ENCODE results near the gene TTLL10. TPM values are rescaled to one million over a fixed set of nuclear protein-coding genes. Genes with fewer than 3 reads are reported as not detected.

TTLL10 gene
- polyA plus RNA-seq, 4 donors = 0.43 to 0.86 (median 0.79) TPM; not detected in 1

DNA sequence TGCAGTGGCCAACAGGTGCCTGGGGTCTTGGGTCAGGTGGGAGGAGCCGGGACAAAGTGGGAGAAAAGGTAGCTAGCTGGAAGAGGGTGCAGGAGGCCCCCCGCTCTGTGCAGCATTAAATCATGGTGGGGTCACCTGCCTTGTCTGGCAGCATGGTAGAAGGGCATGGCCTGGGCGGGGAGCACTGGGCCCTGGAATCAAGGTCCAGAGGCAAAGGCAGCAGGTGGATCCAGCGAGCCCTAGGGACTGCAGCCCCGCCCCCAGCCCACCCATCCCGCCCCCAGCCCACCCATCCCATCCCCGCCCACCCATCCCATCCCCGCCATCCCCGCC lies 16.7 kb upstream of the TTLL10 start:
- DNase-seq (ENCODE audit: low read depth in 4 of 4, low spot score in 3 of 4) = no peak

DNA sequence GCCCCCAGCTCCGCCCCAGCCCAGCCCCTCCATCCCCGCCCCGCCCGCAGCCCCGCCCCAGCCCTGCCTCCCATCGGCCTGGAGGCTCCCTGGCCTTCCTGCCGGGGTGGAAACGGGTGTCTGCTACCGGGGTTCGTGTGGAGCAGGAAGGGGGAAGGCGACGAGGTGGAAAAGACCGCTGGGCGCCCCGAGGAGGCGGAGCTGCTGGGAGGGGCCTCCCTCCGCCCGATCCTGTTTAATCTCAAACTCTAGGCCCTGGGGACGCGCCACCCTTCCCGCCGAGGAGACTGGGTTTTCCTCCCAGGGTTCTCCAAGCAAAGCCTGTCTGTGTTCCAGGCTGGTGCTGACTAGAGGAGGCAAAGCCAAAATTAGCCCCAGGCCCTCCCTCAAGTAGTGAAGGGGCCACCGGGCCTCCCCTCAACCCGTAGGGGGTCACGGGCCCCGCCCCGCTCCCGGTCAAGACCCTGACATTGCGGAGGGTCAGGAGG lies 16.2 kb upstream of the TTLL10 start:
- DNase-seq (ENCODE audit: low read depth in 4 of 4, low spot score in 3 of 4) = peak in 1 of 4 donors; percentile 52

DNA sequence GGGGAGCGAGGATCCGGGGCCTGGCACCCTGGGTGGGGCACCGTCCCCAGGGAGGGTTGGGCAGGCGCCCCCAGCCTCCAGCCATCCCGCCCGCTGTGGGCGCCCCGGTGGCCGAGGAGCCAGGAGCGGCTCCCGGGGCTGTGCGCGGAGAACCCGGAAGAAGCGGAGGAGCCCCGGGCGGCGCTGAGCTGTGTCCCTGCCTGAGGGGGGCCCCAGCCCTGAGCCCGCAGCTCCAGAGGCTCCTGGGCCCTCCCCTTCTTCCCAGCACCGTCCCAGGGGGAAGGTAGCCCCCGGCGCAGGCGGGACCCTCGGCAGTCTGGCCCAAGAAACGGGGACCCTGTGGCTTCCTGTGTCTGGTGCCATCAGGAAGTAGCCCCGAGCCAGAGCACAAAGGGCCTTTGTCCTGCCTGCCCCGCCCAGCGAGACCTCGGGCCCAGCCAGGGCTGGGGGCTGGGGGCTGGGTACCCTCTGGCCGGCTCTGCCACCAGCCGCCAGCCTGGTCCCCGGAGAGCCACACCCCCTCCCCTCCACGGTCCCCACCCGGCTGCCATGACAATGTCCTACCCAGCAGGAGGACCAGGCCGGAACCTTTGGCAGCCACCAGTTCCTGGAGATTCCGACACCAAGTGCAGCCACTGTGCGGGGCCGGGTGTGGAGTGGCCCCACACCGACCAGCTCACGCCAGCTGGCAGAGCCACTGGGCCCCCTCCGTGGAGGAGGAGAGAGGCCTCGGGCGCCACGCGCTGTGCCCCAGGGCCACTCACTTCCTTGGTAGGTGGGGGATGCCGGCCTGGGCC lies 15.6 kb upstream of the TTLL10 start:
- no peak for DNase-seq (ENCODE audit: low read depth in 4 of 4, low spot score in 3 of 4)

DNA sequence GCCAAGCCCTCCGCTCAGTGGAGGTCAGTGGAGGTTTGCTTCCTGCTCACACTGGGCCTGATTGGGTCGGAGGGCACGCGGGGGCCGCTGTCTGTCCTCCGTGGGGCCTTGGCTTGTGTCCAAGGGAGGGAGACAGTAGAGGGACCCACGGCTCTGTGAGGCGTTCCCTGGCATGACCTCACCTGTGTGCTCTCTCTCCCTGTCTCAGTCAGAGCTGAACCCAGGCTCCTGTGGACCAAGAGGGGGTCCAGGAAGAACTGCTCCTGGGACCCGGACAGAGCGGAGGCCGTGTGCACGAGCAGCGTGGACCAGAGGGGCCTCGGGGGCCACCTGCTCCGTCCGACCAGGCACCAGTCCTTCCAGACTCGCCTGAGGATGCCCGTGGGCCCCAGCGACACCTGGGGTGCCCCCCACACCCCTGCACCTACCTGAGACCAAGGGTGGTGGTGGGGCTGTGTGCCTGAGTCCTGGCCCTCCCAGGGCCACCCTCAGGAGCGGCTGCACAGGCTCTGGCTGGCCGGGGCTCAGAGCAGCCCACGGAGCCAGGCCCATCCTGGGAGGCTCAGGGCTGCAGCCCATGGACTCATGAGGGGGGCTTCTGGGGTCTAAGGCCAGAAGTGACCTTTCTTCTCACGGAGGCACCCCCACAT lies 13.3 kb upstream of the TTLL10 start:
- DNase-seq (ENCODE audit: low read depth in 4 of 4, low spot score in 3 of 4) = no peak

DNA sequence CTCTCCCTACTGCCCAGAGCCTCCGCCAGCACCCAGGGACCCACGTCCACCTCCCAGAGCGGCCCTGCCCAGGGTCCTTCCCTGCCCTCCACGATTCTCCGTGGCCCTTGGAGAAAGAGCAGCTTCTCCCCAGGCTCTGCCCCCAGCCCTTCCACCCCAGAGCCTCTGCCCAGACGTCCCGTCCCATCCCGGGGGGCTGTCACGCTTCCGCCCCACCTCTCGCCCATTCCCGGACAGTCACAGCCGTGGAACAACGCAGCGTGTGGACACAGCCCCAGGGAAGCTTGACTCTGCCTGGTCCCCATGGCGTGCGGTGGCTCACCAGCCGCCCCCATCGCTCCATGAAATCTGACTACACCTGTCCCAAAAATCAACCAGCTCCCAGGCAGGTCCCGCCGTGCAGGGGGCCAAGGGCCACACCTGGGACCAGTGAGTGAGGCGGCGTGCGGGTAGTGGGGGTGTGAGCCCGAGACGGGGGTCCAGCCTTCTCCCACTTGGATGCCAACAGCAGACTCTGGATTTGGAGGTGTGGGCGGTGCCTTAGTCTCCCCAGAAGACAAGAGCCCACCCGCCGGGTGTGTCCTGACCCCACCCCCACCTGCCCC lies 12.5 kb upstream of the TTLL10 start:
- no peak for DNase-seq (ENCODE audit: low read depth in 4 of 4, low spot score in 3 of 4)

DNA sequence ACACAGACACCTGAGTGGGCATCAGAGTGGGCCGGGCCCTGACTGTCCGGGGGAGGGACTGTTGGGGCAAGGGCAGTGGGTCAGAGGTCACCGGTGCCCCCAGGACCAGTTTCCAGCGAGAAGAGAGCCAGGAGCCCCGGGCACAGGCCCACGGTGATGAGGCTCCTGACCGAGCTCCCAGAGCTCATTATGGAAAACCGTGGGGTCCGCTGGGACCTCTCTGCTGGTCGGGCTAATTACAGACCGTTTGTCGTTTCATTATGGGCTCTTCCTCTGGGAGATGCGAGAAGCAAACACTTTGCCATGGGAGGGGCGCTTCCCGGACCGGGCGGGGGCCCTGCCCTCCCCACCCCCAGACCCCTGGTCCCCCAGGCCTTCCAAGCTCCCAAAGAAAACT lies 12.0 kb upstream of the TTLL10 start:
- DNase-seq (ENCODE audit: low read depth in 4 of 4, low spot score in 3 of 4) = no peak

DNA sequence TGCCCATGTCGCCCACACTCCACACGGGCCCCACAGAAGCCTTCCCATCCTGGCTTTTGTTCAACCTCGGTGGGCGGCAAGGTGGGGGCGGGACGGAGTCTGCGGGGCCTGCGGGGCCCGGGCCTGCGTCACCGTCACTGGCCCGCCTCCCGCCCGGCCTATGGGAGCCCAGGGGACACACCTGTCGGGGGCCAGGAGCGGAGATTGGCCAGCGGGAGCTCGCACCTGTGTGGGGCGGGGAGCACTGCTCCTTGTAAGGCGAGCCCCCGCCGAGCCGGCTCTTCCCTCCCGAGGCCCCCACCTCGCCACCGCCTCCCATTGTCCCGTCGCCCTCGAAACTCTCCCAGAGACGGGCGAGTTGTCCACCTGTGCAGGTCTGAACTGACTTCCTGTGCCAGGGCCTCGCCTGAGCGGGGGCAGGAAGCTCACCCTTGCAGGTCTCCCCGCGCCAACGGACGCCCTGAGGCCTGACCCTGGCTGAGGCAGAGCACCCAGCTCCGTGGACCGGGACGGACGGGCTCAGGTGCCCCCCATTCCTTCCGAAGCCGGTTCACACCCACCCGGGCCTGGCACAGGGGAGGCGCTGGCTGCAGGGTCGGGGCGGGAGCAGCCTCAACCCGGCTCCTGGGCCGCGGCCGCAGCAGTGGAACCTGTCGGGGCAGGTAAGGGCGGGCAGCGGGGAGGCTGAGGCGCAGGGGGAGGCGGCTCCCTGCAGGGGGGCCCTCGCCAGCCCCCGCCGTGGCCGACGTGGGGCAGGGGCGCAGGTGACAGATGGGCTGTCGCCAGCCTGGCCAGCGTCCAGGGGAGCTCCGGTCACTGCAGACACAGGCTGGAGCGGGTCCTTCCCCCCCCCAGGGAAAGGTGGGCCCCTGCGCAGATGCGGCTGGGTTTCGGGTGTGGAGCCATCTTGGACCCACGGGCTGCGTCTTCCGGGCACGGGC lies 10.8 kb upstream of the TTLL10 start:
- no peak for DNase-seq (ENCODE audit: low read depth in 4 of 4, low spot score in 3 of 4)

DNA sequence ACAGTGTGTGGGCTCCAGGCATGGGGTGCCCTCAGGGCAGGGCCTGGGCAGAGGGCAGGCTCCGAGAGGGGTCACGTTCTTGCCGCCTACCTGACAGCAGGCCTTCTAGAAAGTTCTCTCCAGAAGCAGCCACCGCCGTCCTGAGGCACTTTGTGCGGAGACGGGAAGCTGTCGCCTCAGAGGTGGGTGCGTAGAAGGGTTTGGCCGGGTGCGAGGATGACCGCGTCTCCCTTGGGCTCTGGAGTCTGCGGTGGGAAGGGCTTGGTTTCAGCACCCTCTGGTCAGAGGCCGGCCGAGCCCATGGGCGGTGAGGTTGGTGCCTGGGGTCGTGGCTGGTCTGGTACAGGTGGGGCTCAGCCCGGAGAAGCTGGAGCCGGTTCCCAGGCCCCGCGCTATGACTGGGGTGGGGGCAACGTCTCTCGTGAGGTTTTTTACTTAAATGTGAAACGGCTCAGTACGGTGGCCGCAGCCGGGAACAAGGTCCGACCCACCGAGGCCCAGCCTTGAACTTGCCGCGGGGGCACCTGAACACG lies 10.1 kb upstream of the TTLL10 start:
- DNase-seq (ENCODE audit: low read depth in 4 of 4, low spot score in 3 of 4) = no peak

DNA sequence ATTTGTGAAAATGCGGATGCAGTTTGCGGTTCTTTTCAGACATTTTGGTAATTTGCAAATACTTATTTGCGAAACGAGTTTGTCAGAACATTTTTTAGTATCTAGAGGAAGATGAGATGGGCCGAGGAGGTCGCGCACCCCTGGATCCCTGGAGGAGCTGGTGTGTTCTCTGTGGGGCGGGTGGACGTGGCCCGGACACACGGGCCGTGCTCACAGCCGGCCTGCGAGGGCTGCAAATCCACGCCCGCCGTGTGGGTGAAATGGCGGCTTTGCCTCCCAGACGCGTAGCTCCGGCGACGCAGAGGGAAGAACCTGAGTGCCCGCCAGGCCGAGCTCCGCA lies 9.3 kb upstream of the TTLL10 start:
- no peak for DNase-seq (ENCODE audit: low read depth in 4 of 4, low spot score in 3 of 4)

DNA sequence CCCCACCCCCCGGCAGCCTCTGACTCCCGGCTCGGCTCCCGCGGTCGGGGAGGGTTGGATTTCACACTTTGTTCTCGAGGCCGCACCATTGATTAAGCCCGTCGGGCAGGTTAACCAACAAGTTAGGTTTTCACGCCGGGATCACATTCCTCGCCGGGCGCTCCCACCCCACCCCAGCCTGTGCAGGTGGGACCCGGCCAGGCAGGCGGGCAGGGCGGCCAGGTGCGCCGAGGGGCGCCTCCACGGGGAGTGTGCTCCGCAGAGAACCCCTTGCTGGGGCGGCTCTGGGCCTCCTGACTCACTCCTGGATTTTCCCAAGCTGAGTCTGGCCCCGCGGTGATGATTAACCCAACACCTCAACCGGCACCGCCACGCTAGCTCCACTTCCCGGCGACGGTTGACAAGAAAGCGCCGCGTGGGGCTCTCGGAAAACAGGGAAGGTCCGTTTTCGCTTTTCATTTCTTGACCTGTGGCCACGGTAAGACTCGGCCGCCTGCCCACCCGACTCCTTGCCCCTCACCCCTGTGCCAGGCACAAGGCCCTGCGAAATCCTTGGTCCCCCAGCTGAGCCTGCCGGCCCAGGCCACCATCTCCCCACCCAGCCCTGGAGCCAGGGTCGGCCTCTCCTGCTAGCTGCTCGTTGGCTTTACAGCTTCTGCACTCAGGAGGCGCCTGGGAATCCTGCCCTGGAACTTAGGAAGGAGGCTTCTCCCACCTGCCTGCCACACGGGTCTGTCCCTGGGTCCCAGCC lies 8.8 kb upstream of the TTLL10 start:
- DNase-seq (ENCODE audit: low read depth in 4 of 4, low spot score in 3 of 4) = peak in 1 of 4 donors; percentile 59

DNA sequence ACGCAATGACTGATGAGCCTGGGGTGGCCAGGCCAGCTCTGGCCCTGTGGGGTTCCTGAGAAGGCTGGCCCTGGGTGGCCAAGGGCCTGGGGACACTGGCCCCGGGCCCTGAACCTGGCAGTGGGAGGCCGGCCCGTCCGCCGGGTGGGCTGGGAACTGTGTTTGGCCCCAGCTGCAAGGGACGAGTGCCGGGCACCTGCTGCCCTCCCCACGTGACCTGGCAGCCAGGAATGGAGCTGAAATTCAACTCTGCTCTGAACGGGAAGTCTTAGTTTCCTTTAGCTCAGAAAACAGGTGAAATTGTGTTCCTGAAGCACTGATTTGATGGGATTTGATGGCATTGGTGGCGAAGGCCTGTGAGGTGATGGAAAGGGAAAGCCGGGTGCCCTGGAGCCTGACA lies 8.2 kb upstream of the TTLL10 start:
- DNase-seq (ENCODE audit: low read depth in 4 of 4, low spot score in 3 of 4) = no peak

DNA sequence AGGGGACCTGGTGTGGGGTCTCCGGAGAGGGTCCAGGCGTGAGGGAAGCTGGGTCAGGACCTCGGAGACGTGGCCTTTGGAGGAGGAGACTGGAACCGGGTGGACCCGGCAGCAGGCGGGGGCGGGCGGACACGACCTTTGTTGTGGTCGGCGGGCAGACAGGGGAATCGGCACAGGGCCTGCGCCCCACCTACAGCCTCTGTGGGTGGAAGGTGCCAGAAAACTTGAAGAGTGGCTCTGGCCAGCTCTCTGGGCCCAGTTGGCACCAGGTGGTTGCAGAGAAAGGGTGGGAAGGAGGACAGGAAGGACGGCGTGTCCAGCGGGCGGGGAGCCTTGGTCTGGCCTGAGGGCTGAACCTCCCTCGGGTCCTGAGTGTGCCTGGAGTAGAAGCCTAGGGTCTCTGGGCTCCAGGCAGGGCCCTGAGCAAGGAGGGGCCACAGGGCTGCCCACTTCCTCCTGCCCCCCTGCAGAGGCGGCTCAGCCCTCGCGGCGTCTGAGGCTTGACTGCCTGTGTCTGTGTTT lies 7.7 kb upstream of the TTLL10 start:
- DNase-seq (ENCODE audit: low read depth in 4 of 4, low spot score in 3 of 4) = no peak

DNA sequence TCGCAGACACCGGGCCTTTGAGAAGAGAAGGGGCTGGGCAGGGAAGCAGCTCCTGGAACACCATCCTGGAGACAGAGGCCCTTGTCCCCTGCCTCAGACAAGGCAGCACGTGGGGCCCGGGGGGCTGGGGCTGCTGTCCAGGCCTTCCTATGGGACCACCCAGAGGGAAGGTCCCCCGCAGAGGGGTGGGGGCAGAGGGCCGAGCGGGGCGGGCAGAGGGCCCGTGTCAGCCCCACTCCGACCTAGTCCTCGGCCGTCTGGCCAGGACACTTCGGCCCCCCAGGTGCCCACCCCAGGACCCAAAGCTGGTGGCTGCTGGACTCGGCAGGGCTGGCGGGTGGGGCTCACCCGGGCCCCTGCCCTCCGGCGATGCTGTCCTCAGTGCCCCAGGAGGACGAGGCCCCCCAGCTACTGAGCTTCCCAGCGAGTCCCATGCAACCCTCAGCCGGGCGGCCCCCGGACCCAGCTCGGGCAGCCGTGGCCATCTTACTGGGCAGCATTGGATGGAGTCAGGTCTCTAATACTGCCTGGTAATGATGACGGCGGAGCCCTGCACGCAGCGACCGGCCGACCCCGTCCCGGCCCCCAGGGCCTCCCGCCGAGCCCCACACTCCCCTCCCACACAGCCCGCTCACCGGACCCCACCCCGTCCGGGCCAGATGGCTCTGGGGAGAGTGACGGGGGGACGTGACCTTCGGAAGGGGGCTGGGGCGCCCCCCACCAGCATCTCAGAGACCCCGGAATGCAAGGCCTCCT lies 6.9 kb upstream of the TTLL10 start:
- no peak for DNase-seq (ENCODE audit: low read depth in 4 of 4, low spot score in 3 of 4)

DNA sequence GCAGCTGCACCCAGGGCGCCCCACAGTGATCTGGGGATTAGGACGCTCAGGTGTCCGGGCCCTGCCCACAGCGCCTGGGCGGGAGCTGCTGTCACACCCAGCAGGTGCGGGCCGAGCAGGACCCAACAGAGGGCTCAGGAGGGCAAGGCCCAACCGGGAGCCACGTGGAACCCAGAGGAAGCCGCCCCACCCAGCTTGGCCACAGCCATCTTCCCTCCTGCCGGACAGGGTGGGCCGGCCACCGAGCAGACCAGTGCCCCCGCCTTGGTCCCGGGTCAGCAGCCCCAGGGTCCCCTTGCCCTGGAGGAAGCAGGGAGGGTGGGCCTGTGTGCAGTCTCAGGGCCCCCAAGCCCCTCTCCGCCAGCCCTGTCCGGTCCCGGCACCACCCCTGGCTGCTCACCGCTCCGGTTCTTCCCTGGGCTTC lies 6.3 kb upstream of the TTLL10 start:
- no peak for DNase-seq (ENCODE audit: low read depth in 4 of 4, low spot score in 3 of 4)

DNA sequence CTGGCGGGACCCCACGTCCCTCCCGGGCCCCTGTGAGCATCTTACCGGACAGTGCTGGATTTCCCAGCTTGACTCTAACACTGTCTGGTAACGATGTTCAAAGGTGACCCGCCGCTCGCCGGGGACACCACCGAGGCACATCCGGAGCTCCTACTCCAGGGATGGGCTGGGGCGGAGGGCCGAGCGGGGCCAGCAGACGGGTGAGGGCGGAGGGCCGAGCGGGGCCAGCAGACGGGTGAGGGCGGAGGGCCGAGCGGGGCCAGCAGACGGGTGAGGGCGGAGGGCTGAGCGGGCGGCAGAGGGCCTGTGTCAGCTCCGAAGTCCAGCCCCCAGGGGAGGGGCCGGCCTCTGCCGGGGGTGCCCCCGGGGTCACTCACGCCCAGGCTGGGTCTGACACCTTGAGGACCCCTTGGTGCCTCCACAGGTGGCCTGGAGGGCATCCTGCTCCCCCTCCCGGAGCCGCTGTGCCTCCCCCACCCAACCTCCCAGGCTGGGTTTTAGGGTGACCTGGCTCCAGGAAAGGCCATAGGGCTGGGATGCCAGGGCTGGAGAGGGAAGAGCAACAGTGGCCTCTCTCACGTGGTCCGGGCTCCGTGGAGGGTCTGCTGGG lies 5.7 kb upstream of the TTLL10 start:
- no peak for DNase-seq (ENCODE audit: low read depth in 4 of 4, low spot score in 3 of 4)

DNA sequence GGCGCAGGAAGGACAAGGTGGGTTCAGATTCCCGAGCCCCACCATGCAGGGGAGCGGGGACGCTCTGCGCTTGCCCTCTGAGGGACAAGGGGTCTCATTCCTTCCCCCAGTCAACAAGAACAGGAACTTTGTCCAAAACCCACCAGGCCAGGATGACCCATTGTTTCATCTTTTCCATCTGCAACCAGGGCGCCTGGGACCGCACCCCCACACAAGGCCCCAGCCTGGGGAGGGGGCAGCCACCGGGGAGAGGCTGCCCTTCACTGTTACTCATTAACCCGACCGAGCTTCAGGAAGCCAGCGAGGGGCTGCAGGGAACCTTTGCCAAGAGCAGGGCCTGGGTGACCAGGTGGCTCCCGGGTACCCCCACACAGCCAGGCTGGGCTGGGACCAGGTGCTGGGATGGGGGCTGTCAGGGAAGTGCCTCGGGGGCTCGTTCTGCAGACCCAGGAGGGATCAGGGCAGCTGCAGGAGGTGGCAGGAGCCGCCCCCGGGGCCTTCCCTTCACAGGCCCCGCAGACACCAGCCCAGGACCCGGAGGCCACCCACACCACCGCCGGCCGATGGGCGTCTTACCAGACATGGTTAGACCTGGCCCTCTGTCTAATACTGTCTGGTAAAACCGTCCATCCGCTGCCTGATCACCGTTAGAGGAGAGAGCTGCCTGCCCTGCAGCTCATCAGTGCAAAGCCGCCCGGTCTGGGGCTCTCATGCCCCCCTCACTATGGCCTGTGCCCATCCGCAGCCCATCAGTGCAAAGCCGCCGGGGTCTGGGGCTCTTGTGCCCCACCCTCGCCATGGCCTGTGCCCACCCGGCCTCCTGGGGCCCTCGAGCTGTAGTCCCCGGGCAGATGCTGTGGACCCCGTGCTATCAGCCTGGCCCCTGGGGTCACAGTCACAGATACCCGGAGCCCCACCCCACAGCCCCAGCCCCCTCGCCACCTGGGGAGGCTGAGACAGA lies 4.9 kb upstream of the TTLL10 start:
- DNase-seq (ENCODE audit: low read depth in 4 of 4, low spot score in 3 of 4) = no peak

DNA sequence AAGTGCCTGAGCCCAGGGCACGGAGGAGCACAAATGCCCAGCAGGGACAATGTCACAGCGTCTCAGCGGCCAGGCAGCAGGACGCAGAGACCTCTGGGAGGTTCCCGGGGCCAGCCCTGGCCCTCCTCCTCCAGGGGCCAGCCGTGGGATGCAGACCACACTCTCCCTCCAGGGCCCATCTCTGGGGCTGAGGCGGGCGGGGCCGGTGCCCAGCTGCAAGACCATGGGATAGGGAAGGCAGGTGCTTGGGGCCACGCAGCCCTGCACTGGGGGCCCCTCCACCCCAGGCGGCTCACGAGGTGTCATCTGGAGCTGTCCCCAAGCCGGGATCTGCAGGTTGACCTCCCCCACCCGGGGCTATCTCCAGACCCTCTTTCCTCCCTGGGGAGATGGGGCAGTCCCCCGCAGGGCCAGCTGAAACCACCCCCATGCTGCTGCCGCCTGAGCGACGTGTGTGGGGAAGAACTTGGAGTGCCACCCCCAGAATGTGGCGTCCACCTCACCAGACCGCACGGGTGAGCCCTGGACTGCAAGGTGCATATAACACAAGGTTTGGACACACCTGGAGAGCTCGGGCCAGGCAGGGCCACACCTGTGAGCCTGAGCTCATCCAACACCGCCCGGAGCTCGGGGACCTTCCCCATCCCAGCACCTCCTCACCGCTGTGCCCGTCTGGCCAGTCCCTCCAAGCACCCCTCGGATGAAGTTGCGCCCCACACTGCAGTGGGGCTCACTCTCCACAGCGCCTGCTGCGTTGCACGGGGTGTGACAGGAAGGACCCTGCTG lies 4.1 kb upstream of the TTLL10 start:
- DNase-seq (ENCODE audit: low read depth in 4 of 4, low spot score in 3 of 4) = no peak

Data from left renal pelvis (tissue), 4 donors.